Measurements from ENCODE around the gene SH3RF3. TPM values are rescaled to one million over a fixed set of nuclear protein-coding genes. Genes with fewer than 3 reads are reported as not detected.

SH3RF3 gene
- total and polyA plus RNA-seq, 10 of the 15 experiments (the other 5 are each of a cell fraction or from before 2014, with no cell fraction given) = 0.08 to 8.8 (median 2.3) TPM

DNA sequence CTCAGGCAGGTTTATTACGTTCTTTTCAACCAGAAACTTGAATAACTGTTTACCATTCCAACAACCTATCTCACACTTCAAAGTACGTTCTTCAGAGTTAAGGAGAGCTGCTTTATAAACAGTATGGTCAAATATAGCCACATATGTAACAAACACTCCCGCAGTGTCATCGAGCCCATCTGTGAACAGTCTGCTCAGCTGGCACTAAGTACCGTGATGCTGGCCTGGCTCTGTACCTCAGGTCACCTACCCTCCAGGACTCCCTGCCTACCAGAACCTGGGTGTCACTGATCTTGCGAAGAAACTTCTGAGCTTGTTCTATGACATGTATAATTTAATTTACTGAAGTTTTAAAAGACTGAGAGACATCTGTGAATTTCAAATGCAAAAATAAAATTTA, 413.4 kb downstream of the SH3RF3 start:
- Histone ChIP-seq H4K20me1 (ENCODE audit: control insufficient read depth, insufficient read depth) (no peaks in the 10 kb centered on the region), H3K36me3 (ENCODE audit: control insufficient read depth in 2 of 2, insufficient read depth in 2 of 2, low read length in 1 of 2) (no peaks in the 10 kb centered on the region; a peak in 1 of 4 replicates), H3K4me1 (ENCODE audit: control insufficient read depth, insufficient read depth, low read length) (no peaks in the 10 kb centered on the region), H3K4me3 (no peak overlapping the region), H3K9ac (ENCODE audit: control insufficient read depth, insufficient read depth, low read length) (no peak overlapping the region), H3K9me3 (replicated peaks; ENCODE audit: control insufficient read depth, insufficient read depth, low read length) (no peaks in the 10 kb centered on the region; the same call in 2 of the 3 replicates), H3K27me3 (replicated peaks in 1 of 2; ENCODE audit: control insufficient read depth in 2 of 2, insufficient read depth in 2 of 2, low read length in 1 of 2) (no peaks in the 10 kb centered on the region; a peak in 1 of 4 replicates), H3K79me2 (ENCODE audit: control insufficient read depth, insufficient read depth, low read length) (no peaks in the 10 kb centered on the region), H2AFZ (ENCODE audit: control insufficient read depth, low read depth, low read length) (no peak overlapping the region), H3K4me2 (ENCODE audit: control insufficient read depth, insufficient read depth) (no peak overlapping the region), H3K27ac (ENCODE audit: control insufficient read depth, insufficient read depth) (no peak overlapping the region)
- FAIRE-seq (no peak), ATAC-seq (no peak), DNase-seq (ENCODE audit: low read depth, low spot score) (no peak)
- ChIA-PET POLR2A (no interaction called here), SMC1A (ENCODE audit: uncharacterized antibody, unreplicated experiment) (interaction anchor here (1.0 to 7.3 kb wide), 6 partner anchors 9 to 121 kb away, joined by 3 to 63 read pairs (median 4); no protein-coding TSS in a partner anchor), CTCF (interaction anchor here (0.6 to 7.9 kb wide), 5 partner anchors 14 to 340 kb away, joined by 3 to 163 read pairs (median 8); no protein-coding TSS in a partner anchor), RAD21 (ENCODE audit: unreplicated experiment) (interaction anchor here (1.7 to 1.9 kb wide), 2 partner anchors 121 to 192 kb away, joined by 4 to 5 read pairs; no protein-coding TSS in a partner anchor)
- BruUV-seq (replicated peaks) = no TSS peak
- intact Hi-C loops (cut with micrococcal nuclease; ENCODE audit: unreplicated experiment) (loop anchor here (10.0 kb wide), 1 partner anchor 172 kb away; no protein-coding TSS in a partner anchor), in situ Hi-C loops (cut with MboI) (no loop called here)
- WGBS (ENCODE audit: insufficient coverage, insufficient replicate concordance, low lambda C conversion rate, missing lambda C conversion rate) = 70% methylated on average over 6 of the region's 6 CpGs
- TF ChIP-seq BACH1 (IDR thresholded peaks at IDR 0.05; ENCODE audit: borderline replicate concordance) (no peak), HCFC1 (IDR thresholded peaks at IDR 0.05; ENCODE audit: low read length) (no peak), POLR2A (IDR thresholded peaks at IDR 0.05; ENCODE audit: low read depth, low read length) (no peak), TBL1XR1 (IDR thresholded peaks at IDR 0.05; ENCODE audit: low read depth, low read length) (no peak), NRF1 (conservative IDR thresholded peaks at IDR 0.05; ENCODE audit: low read depth, low read length) (no peak), ZNF217 (IDR thresholded peaks at IDR 0.05) (no peak), FOXK2 (IDR thresholded peaks at IDR 0.05) (no peak), NFXL1 (IDR thresholded peaks at IDR 0.05; ENCODE audit: borderline replicate concordance) (no peak), SREBF1 (IDR thresholded peaks at IDR 0.05; ENCODE audit: low read length) (no peak)
- TF ChIP-seq, protein P1, sequence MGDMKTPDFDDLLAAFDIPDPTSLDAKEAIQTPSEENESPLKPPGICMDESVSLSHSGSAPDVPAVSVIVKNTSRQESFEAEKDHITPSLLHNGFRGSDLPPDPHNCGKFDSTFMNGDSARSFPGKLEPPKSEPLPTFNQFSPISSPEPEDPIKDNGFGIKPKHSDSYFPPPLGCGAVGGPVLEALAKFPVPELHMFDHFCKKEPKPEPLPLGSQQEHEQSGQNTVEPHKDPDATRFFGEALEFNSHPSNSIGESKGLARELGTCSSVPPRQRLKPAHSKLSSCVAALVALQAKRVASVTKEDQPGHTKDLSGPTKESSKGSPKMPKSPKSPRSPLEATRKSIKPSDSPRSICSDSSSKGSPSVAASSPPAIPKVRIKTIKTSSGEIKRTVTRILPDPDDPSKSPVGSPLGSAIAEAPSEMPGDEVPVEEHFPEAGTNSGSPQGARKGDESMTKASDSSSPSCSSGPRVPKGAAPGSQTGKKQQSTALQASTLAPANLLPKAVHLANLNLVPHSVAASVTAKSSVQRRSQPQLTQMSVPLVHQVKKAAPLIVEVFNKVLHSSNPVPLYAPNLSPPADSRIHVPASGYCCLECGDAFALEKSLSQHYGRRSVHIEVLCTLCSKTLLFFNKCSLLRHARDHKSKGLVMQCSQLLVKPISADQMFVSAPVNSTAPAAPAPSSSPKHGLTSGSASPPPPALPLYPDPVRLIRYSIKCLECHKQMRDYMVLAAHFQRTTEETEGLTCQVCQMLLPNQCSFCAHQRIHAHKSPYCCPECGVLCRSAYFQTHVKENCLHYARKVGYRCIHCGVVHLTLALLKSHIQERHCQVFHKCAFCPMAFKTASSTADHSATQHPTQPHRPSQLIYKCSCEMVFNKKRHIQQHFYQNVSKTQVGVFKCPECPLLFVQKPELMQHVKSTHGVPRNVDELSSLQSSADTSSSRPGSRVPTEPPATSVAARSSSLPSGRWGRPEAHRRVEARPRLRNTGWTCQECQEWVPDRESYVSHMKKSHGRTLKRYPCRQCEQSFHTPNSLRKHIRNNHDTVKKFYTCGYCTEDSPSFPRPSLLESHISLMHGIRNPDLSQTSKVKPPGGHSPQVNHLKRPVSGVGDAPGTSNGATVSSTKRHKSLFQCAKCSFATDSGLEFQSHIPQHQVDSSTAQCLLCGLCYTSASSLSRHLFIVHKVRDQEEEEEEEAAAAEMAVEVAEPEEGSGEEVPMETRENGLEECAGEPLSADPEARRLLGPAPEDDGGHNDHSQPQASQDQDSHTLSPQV (IDR thresholded peaks at IDR 0.05) = no peak
- TF ChIP-seq, protein P2, sequence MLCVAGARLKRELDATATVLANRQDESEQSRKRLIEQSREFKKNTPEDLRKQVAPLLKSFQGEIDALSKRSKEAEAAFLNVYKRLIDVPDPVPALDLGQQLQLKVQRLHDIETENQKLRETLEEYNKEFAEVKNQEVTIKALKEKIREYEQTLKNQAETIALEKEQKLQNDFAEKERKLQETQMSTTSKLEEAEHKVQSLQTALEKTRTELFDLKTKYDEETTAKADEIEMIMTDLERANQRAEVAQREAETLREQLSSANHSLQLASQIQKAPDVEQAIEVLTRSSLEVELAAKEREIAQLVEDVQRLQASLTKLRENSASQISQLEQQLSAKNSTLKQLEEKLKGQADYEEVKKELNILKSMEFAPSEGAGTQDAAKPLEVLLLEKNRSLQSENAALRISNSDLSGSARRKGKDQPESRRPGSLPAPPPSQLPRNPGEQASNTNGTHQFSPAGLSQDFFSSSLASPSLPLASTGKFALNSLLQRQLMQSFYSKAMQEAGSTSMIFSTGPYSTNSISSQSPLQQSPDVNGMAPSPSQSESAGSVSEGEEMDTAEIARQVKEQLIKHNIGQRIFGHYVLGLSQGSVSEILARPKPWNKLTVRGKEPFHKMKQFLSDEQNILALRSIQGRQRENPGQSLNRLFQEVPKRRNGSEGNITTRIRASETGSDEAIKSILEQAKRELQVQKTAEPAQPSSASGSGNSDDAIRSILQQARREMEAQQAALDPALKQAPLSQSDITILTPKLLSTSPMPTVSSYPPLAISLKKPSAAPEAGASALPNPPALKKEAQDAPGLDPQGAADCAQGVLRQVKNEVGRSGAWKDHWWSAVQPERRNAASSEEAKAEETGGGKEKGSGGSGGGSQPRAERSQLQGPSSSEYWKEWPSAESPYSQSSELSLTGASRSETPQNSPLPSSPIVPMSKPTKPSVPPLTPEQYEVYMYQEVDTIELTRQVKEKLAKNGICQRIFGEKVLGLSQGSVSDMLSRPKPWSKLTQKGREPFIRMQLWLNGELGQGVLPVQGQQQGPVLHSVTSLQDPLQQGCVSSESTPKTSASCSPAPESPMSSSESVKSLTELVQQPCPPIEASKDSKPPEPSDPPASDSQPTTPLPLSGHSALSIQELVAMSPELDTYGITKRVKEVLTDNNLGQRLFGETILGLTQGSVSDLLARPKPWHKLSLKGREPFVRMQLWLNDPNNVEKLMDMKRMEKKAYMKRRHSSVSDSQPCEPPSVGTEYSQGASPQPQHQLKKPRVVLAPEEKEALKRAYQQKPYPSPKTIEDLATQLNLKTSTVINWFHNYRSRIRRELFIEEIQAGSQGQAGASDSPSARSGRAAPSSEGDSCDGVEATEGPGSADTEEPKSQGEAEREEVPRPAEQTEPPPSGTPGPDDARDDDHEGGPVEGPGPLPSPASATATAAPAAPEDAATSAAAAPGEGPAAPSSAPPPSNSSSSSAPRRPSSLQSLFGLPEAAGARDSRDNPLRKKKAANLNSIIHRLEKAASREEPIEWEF (IDR thresholded peaks at IDR 0.05; ENCODE audit: insufficient replicate concordance, low read depth, low read length) = no peak
- TF ChIP-seq, protein P3, sequence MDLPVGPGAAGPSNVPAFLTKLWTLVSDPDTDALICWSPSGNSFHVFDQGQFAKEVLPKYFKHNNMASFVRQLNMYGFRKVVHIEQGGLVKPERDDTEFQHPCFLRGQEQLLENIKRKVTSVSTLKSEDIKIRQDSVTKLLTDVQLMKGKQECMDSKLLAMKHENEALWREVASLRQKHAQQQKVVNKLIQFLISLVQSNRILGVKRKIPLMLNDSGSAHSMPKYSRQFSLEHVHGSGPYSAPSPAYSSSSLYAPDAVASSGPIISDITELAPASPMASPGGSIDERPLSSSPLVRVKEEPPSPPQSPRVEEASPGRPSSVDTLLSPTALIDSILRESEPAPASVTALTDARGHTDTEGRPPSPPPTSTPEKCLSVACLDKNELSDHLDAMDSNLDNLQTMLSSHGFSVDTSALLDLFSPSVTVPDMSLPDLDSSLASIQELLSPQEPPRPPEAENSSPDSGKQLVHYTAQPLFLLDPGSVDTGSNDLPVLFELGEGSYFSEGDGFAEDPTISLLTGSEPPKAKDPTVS (IDR thresholded peaks at IDR 0.05; ENCODE audit: low read depth, low read length) = no peak
- TF ChIP-seq, protein P4, sequence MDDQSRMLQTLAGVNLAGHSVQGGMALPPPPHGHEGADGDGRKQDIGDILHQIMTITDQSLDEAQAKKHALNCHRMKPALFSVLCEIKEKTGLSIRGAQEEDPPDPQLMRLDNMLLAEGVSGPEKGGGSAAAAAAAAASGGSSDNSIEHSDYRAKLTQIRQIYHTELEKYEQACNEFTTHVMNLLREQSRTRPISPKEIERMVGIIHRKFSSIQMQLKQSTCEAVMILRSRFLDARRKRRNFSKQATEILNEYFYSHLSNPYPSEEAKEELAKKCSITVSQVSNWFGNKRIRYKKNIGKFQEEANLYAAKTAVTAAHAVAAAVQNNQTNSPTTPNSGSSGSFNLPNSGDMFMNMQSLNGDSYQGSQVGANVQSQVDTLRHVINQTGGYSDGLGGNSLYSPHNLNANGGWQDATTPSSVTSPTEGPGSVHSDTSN (IDR thresholded peaks at IDR 0.05; ENCODE audit: insufficient replicate concordance, low read depth, low read length) = no peak

Measured in GM12878 (cell line).